Measurements from ENCODE around the gene PGK1. TPM values are rescaled to one million over a fixed set of nuclear protein-coding genes. Genes with fewer than 3 reads are reported as not detected.
A peak's percentile ranks its signal among the peaks of the same experiment; 100 is the strongest.
"Not testable (repeated sequence)": the region's sequence is repeated elsewhere in the genome, so short reads cannot be mapped to it uniquely, and the experiment has no call there.

Gene PGK1
- total RNA-seq, 1 donor from 2014 or later = 425 TPM

- intact Hi-C loops (cut with DNase I); ATAC-seq: not testable (repeated sequence)
- peak; percentile 20 for DNase-seq (ENCODE audit: missing footprints)
Measured at GRCh38 chrX:78157846-78158245, 53.8 kb downstream of the PGK1 start.

GRCh38 chrX:78160711-78161110 is 56.7 kb downstream of the PGK1 start:
- DNase-seq (ENCODE audit: missing footprints); intact Hi-C loops (cut with DNase I); ATAC-seq: not testable (repeated sequence)

- intact Hi-C loops (cut with DNase I); DNase-seq (ENCODE audit: missing footprints); ATAC-seq: not testable (repeated sequence)
Measured at GRCh38 chrX:78163175-78163574, 59.1 kb downstream of the PGK1 start.

- no peak for DNase-seq (ENCODE audit: missing footprints)
- intact Hi-C loops (cut with DNase I) = no loop called here
- ATAC-seq = no peak
Measured at GRCh38 chrX:78165425-78165824, 61.4 kb downstream of the PGK1 start.

- intact Hi-C loops (cut with DNase I) = no loop called here
- DNase-seq (ENCODE audit: missing footprints) (no peak), ATAC-seq (no peak)
Measured at GRCh38 chrX:78168065-78168464, 64.0 kb downstream of the PGK1 start.

Other genes starting within 250 kb of the PGK1 start
- gene MAGT1, start 208.8 kb upstream of the PGK1 start, total RNA-seq = 55.6 TPM
- gene COX7B, start 204.8 kb upstream of the PGK1 start, total RNA-seq = 1,849 TPM
- 5.4 TPM for gene ATP7A, start 193.6 kb upstream of the PGK1 start, total RNA-seq
- gene PGAM4, start 134.6 kb upstream of the PGK1 start, total RNA-seq = not detected
- 18.3 TPM for gene TAF9B, start 35.4 kb downstream of the PGK1 start, total RNA-seq
- 0.92 TPM for gene CYSLTR1, start 223.4 kb downstream of the PGK1 start, total RNA-seq